Mammary microvascular endothelial cell (primary cell): ENCODE data around the gene KCNA3. TPM values are rescaled to one million over a fixed set of nuclear protein-coding genes. Genes with fewer than 3 reads are reported as not detected.

ENCODE experiments used
- total RNA-seq: library from RNA; depleted of rRNA; stranded (reverse); fragments of >200 nt; gene quantifications from 2 replicates; pipeline ENCODE4 v1.2.3, GENCODE V29; 2015

The KCNA3 gene
- not detected in 2 replicates for total RNA-seq

DNA sequence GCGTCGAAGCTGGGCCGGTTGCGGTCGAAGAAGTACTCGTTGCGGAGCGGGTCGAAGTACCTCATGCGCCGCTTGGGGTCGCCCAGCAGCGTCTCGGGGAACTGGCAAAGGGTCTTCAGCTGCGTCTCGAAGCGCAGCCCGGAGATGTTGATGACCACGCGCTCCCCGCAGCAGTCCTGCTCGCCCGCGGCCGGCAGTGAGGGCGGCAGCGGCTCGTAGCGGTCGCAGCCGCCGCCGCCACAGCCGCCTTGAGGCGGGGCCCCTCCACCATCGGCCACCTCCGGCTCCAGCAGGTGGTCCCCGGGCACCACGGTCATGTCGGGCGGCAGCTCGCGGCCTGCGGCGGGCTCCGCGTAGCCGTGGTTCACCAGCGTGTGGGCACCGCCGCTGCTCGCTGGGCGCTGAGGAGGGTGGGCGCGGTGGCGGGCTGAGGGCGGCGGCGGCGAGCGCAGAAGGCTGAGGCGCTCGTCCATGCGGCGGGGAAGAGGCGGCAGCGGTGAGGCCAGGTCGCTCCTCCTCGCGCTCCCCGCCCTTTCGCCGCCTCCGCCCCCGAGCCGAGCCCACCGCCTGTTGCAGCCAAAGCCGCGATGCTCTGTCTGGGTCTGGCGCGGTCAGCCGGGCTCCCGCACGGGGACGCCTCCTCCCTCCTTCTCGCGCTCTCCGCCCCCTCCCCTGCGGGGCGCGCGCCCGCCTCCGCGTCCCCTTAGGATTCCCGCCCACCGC is at the start of gene KCNA3:
KCNA3 (minus strand) TSS at position 604 of the 723 bp plus-strand sequence; CDS start at position 473, 131 bp downstream.

Other genes starting within 250 kb of the KCNA3 start
- gene PROK1, start 223.8 kb downstream of the KCNA3 start, total RNA-seq: not detected in 2 replicates
- gene KCNA10, start 155.8 kb downstream of the KCNA3 start, total RNA-seq: not detected in 2 replicates
- gene KCNA2, start 68.6 kb downstream of the KCNA3 start, total RNA-seq: not detected in 2 replicates
- not detected in 2 replicates for gene CD53, start 198.2 kb upstream of the KCNA3 start, total RNA-seq